GM18517 (cell line): ENCODE results near the gene SH3TC1.

ENCODE experiments used
- ATAC-seq: cut with Tn5 transposase; IDR thresholded peaks from one replicate; pipeline ENCODE4 v1.9.1; 2021; ENCODE audit warnings: mild to moderate bottlenecking, moderate library complexity; ENCODE audit not compliant: unreplicated experiment

The SH3TC1 gene

GRCh38 chr4:8228319-8229250, 29.5 kb downstream of the SH3TC1 start:
- peak; percentile 64 for ATAC-seq

- ATAC-seq, result no peak
These were observed 30.4 kb downstream of the SH3TC1 start for GRCh38 chr4:8229331-8229975.

GRCh38 chr4:8230033-8230432, 30.9 kb downstream of the SH3TC1 start:
- no peak for ATAC-seq

GRCh38 chr4:8230891-8231290, 31.8 kb downstream of the SH3TC1 start:
- no peak for ATAC-seq

- ATAC-seq, result no peak
These were observed 32.5 kb downstream of the SH3TC1 start for GRCh38 chr4:8231551-8232049.

- ATAC-seq, result no peak
These were observed 33.7 kb downstream of the SH3TC1 start for GRCh38 chr4:8232748-8233147.

- no peak for ATAC-seq
These were observed 34.8 kb downstream of the SH3TC1 start for GRCh38 chr4:8233672-8234484.

GRCh38 chr4:8234715-8235114, 35.6 kb downstream of the SH3TC1 start:
- no peak for ATAC-seq

GRCh38 chr4:8235224-8235623, 36.1 kb downstream of the SH3TC1 start:
- ATAC-seq, result no peak

GRCh38 chr4:8235686-8236085, 36.6 kb downstream of the SH3TC1 start:
- no peak for ATAC-seq

GRCh38 chr4:8236106-8236919, 37.2 kb downstream of the SH3TC1 start:
- ATAC-seq, result no peak

- ATAC-seq, result no peak
These were observed 37.8 kb downstream of the SH3TC1 start for GRCh38 chr4:8236920-8237195.

GRCh38 chr4:8237256-8237989, 38.3 kb downstream of the SH3TC1 start:
- ATAC-seq, result no peak

GRCh38 chr4:8238036-8238511, 39.0 kb downstream of the SH3TC1 start:
- ATAC-seq, result no peak

- no peak for ATAC-seq
These were observed 39.5 kb downstream of the SH3TC1 start for GRCh38 chr4:8238515-8239053.

- no peak for ATAC-seq
These were observed 40.1 kb downstream of the SH3TC1 start for GRCh38 chr4:8239226-8239625.

GRCh38 chr4:8239661-8240060, 40.6 kb downstream of the SH3TC1 start:
- no peak for ATAC-seq

- no peak for ATAC-seq
These were observed 41.3 kb downstream of the SH3TC1 start for GRCh38 chr4:8240211-8241041.
